ENCODE data around the gene CEP85.

DNA sequence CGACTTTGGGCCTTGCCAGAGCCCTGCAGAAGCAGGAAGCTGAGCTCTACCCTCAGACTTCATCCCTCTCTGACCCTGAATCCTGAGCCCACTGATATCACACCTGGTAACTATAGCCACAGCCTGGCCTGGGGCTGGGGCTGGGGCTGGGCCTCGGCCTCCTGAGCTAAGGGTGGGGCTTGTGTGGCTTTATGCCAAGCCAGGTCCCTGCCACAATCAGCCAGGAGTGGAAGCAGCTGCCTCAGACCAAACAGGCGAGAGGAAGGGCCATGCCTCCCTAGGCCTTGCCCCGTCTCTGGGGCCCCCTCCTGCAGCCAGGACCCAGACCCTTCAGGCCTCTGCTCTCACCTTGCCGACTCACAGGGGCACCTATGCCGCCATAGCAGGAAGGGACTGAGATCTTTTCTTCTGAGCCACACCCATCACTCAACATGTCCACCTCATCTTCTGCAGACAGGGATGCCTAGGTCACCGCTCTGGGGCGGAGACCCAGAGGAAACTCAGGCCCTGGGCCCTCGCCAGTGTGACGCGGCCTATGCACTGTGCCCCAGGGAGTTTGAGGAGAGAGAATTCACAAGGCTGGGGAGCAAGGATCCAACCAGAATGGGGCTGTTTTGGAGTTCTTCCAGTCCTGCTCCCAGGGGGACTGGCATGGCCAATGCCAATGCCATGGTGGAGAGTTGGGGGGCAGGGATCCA, 66.7 kb downstream of the CEP85 start:
- TF ChIP-seq, protein P1, sequence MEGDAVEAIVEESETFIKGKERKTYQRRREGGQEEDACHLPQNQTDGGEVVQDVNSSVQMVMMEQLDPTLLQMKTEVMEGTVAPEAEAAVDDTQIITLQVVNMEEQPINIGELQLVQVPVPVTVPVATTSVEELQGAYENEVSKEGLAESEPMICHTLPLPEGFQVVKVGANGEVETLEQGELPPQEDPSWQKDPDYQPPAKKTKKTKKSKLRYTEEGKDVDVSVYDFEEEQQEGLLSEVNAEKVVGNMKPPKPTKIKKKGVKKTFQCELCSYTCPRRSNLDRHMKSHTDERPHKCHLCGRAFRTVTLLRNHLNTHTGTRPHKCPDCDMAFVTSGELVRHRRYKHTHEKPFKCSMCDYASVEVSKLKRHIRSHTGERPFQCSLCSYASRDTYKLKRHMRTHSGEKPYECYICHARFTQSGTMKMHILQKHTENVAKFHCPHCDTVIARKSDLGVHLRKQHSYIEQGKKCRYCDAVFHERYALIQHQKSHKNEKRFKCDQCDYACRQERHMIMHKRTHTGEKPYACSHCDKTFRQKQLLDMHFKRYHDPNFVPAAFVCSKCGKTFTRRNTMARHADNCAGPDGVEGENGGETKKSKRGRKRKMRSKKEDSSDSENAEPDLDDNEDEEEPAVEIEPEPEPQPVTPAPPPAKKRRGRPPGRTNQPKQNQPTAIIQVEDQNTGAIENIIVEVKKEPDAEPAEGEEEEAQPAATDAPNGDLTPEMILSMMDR (IDR thresholded peaks at IDR 0.05; ENCODE audit: low read depth, low read length, missing input control): no peak
- TF ChIP-seq YY1 (IDR thresholded peaks at IDR 0.05) (no peak), GABPA (IDR thresholded peaks at IDR 0.05 in 1 of 2, conservative IDR thresholded peaks at IDR 0.05 in 1 of 2) (no peak)
- TF ChIP-seq, protein P2, sequence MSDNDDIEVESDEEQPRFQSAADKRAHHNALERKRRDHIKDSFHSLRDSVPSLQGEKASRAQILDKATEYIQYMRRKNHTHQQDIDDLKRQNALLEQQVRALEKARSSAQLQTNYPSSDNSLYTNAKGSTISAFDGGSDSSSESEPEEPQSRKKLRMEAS (IDR thresholded peaks at IDR 0.05): no peak
- TF ChIP-seq, protein P3, sequence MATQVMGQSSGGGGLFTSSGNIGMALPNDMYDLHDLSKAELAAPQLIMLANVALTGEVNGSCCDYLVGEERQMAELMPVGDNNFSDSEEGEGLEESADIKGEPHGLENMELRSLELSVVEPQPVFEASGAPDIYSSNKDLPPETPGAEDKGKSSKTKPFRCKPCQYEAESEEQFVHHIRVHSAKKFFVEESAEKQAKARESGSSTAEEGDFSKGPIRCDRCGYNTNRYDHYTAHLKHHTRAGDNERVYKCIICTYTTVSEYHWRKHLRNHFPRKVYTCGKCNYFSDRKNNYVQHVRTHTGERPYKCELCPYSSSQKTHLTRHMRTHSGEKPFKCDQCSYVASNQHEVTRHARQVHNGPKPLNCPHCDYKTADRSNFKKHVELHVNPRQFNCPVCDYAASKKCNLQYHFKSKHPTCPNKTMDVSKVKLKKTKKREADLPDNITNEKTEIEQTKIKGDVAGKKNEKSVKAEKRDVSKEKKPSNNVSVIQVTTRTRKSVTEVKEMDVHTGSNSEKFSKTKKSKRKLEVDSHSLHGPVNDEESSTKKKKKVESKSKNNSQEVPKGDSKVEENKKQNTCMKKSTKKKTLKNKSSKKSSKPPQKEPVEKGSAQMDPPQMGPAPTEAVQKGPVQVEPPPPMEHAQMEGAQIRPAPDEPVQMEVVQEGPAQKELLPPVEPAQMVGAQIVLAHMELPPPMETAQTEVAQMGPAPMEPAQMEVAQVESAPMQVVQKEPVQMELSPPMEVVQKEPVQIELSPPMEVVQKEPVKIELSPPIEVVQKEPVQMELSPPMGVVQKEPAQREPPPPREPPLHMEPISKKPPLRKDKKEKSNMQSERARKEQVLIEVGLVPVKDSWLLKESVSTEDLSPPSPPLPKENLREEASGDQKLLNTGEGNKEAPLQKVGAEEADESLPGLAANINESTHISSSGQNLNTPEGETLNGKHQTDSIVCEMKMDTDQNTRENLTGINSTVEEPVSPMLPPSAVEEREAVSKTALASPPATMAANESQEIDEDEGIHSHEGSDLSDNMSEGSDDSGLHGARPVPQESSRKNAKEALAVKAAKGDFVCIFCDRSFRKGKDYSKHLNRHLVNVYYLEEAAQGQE (IDR thresholded peaks at IDR 0.05): no peak
- TF ChIP-seq, protein P4, sequence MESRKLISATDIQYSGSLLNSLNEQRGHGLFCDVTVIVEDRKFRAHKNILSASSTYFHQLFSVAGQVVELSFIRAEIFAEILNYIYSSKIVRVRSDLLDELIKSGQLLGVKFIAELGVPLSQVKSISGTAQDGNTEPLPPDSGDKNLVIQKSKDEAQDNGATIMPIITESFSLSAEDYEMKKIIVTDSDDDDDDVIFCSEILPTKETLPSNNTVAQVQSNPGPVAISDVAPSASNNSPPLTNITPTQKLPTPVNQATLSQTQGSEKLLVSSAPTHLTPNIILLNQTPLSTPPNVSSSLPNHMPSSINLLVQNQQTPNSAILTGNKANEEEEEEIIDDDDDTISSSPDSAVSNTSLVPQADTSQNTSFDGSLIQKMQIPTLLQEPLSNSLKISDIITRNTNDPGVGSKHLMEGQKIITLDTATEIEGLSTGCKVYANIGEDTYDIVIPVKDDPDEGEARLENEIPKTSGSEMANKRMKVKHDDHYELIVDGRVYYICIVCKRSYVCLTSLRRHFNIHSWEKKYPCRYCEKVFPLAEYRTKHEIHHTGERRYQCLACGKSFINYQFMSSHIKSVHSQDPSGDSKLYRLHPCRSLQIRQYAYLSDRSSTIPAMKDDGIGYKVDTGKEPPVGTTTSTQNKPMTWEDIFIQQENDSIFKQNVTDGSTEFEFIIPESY (IDR thresholded peaks at IDR 0.05): no peak
